ENCODE data around the gene IL6. TPM values are rescaled to one million over a fixed set of nuclear protein-coding genes. Genes with fewer than 3 reads are reported as not detected.
"Not testable (repeated sequence)": the region's sequence is repeated elsewhere in the genome, so short reads cannot be mapped to it uniquely, and the experiment has no call there.

The IL6 gene
- total RNA-seq: under 1 TPM in 1 of 2 donors, not detected in 1; 0.77 TPM

- peak; percentile 50 for DNase-seq
- no peak for TF ChIP-seq CTCF (IDR thresholded peaks at IDR 0.05)
- Histone ChIP-seq H3K27me3 (peaks cover 5% of the 10 kb centered on the region), H3K4me3 (no peak within 1 kb of the TSS), H3K9ac (ENCODE audit: low read depth in 2 of 2, low read length in 2 of 2) (no peak within 1 kb of the TSS), H3K9me3 (no peaks in the 10 kb centered on the region), H3K4me1 (no peaks in the 10 kb centered on the region), H3K27ac (peak within 1 kb of the TSS; percentile 13), H3K36me3 (no peaks in the 10 kb centered on the region)
- intact Hi-C loops (cut with DNase I): loop anchor here (5.0 kb wide), 2 partner anchors 165 to 340 kb away; no protein-coding TSS in a partner anchor
Measured at GRCh38 chr7:22726907-22727713, at the start of gene IL6. IL6 (plus strand) TSS chr7:22727200; CDS start chr7:22727263, 63 bp downstream.

- H3K4me1 ChIP-seq; intact Hi-C loops (cut with DNase I); DNase-seq; H3K9ac ChIP-seq (ENCODE audit: low read depth in 2 of 2, low read length in 2 of 2); H3K4me3 ChIP-seq; H3K27ac ChIP-seq; H3K9me3 ChIP-seq; H3K36me3 ChIP-seq; H3K27me3 ChIP-seq: not testable (repeated sequence)
Measured at GRCh38 chr7:22677263-22677662, 49.7 kb upstream of the IL6 start.

- H3K36me3 ChIP-seq: no peaks in the 10 kb centered on the region
- intact Hi-C loops (cut with DNase I): no loop called here
- no peak overlapping the region for H3K27ac ChIP-seq
- H3K4me3 ChIP-seq: no peak overlapping the region
- H3K9me3 ChIP-seq: no peaks in the 10 kb centered on the region
- no peak overlapping the region for H3K9ac ChIP-seq (ENCODE audit: low read depth in 2 of 2, low read length in 2 of 2)
- no peak for TF ChIP-seq CTCF (IDR thresholded peaks at IDR 0.05)
- no peaks in the 10 kb centered on the region for H3K27me3 ChIP-seq
- H3K4me1 ChIP-seq: no peaks in the 10 kb centered on the region
- DNase-seq: no peak
Measured at GRCh38 chr7:22677680-22678079, 49.3 kb upstream of the IL6 start.

GRCh38 chr7:22680482-22680911 lies 46.5 kb upstream of the IL6 start:
- no peak overlapping the region for H3K9ac ChIP-seq (ENCODE audit: low read depth in 2 of 2, low read length in 2 of 2)
- no peaks in the 10 kb centered on the region for H3K27me3 ChIP-seq
- H3K4me1 ChIP-seq: no peaks in the 10 kb centered on the region

GRCh38 chr7:22681312-22681711 lies 45.7 kb upstream of the IL6 start:
- intact Hi-C loops (cut with DNase I): no loop called here
- no peak overlapping the region for H3K9ac ChIP-seq (ENCODE audit: low read depth in 2 of 2, low read length in 2 of 2)
- no peak overlapping the region for H3K4me3 ChIP-seq
- no peaks in the 10 kb centered on the region for H3K4me1 ChIP-seq
- no peaks in the 10 kb centered on the region for H3K27me3 ChIP-seq
- no peak for DNase-seq
- no peak overlapping the region for H3K27ac ChIP-seq
- H3K9me3 ChIP-seq: no peaks in the 10 kb centered on the region
- no peaks in the 10 kb centered on the region for H3K36me3 ChIP-seq
- TF ChIP-seq CTCF (IDR thresholded peaks at IDR 0.05): no peak

More at GRCh38 chr7:22680482-22680911, 46.5 kb upstream of the IL6 start:
- H3K27ac ChIP-seq: no peak overlapping the region
- H3K9me3 ChIP-seq: no peaks in the 10 kb centered on the region
- H3K36me3 ChIP-seq: no peaks in the 10 kb centered on the region
- no peak for DNase-seq
- no peak overlapping the region for H3K4me3 ChIP-seq
- no peak for TF ChIP-seq CTCF (IDR thresholded peaks at IDR 0.05)
- intact Hi-C loops (cut with DNase I): no loop called here

Measured in colonic mucosa (tissue), 4 donors.